ENCODE measurements around the gene CST1.

GRCh38 chr20:23705895-23706294 lies 44.8 kb downstream of the CST1 start:
- TF ChIP-seq, protein P1, sequence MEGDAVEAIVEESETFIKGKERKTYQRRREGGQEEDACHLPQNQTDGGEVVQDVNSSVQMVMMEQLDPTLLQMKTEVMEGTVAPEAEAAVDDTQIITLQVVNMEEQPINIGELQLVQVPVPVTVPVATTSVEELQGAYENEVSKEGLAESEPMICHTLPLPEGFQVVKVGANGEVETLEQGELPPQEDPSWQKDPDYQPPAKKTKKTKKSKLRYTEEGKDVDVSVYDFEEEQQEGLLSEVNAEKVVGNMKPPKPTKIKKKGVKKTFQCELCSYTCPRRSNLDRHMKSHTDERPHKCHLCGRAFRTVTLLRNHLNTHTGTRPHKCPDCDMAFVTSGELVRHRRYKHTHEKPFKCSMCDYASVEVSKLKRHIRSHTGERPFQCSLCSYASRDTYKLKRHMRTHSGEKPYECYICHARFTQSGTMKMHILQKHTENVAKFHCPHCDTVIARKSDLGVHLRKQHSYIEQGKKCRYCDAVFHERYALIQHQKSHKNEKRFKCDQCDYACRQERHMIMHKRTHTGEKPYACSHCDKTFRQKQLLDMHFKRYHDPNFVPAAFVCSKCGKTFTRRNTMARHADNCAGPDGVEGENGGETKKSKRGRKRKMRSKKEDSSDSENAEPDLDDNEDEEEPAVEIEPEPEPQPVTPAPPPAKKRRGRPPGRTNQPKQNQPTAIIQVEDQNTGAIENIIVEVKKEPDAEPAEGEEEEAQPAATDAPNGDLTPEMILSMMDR (IDR thresholded peaks at IDR 0.05; ENCODE audit: borderline replicate concordance, extremely low read depth, low read length, poor library complexity, severe bottlenecking): no peak
- TF ChIP-seq EZH2 (IDR thresholded peaks at IDR 0.05; ENCODE audit: borderline replicate concordance, low read depth, low read length, severe bottlenecking): no peak
